Measurements from ENCODE around the gene RIC1. TPM values are rescaled to one million over a fixed set of nuclear protein-coding genes. Genes with fewer than 3 reads are reported as not detected.
A peak's percentile ranks its signal among the peaks of the same experiment; 100 is the strongest.

The RIC1 gene
- total and polyA plus RNA-seq, 9 of the 15 experiments (the other 6 are each of a cell fraction or from before 2014, with no cell fraction given): 3.2 to 25.8 (median 15.0) TPM

- no peak for TF ChIP-seq LEF1 (IDR thresholded peaks at IDR 0.05)
- TF ChIP-seq CUX1 (CRISPR knock-in tag; IDR thresholded peaks at IDR 0.05): no peak
- no peak for TF ChIP-seq NCOA2 (IDR thresholded peaks at IDR 0.05; ENCODE audit: partially characterized antibody in 2 of 2)
- no peak for TF ChIP-seq MITF (IDR thresholded peaks at IDR 0.05)
- peak; percentile 47 for TF ChIP-seq MGA (IDR thresholded peaks at IDR 0.05)
- TF ChIP-seq ZNF408 (CRISPR knock-in tag; IDR thresholded peaks at IDR 0.05; ENCODE audit: low read depth): no peak
- no peak for TF ChIP-seq ZNF76 (CRISPR knock-in tag; IDR thresholded peaks at IDR 0.05; ENCODE audit: borderline replicate concordance)
Measured at GRCh38 chr9:5778805-5779204, 149.9 kb downstream of the RIC1 start (continued).
